Gastroesophageal sphincter (tissue), 4 donors: ENCODE measurements around the gene ONECUT1. TPM values are rescaled to one million over a fixed set of nuclear protein-coding genes. Genes with fewer than 3 reads are reported as not detected.

Source experiments
- ATAC-seq: fragments of 150-250 bp; one replicate; pipeline ENCODE4 v1.9.1; 2016; ENCODE audit warnings: mild to moderate bottlenecking, moderate library complexity
- H3K27ac ChIP-seq, 4 donors: fragments of 200-600 bp; sonication (generic) in 3 of 4; 1 replicate in 3 of 4; 2 replicates in 1 of 4; pipeline ENCODE4 v1.5.1; 2016 to 2019
- H3K27me3 ChIP-seq: fragments of 200-600 bp; sonication (generic); one replicate; pipeline ENCODE4 v1.5.1; 2019
- H3K36me3 ChIP-seq, 2 donors: fragments of 200-600 bp; sonication (generic); one replicate each; pipeline ENCODE4 v1.5.1; 2019; ENCODE audit warnings: control low read depth in 1 of 2
- H3K4me1 ChIP-seq, 3 donors: fragments of 200-600 bp; sonication (generic); 1 replicate in 2 of 3; 2 replicates in 1 of 3; pipeline ENCODE4 v1.5.1; 2016 to 2019; ENCODE audit warnings: control low read depth in 2 of 3
- H3K4me3 ChIP-seq, 2 donors: fragments of 200-600 bp; sonication (generic); one replicate each; pipeline ENCODE4 v1.5.1; 2019; ENCODE audit warnings: mild to moderate bottlenecking in 1 of 2, moderate library complexity in 1 of 2
- H3K9me3 ChIP-seq, 3 donors: fragments of 200-600 bp; sonication (generic); one replicate each; pipeline ENCODE4 v1.5.1; 2017 to 2019; ENCODE audit warnings: control low read depth in 2 of 3
- EP300 ChIP-seq: sonication (generic); formaldehyde crosslinking; IDR thresholded peaks from one replicate; pipeline ENCODE4 v1.6.1; 2017; ENCODE audit warnings: antibody characterized with exemption, mild to moderate bottlenecking
- POLR2A ChIP-seq, 2 donors: fragments of 450-650 bp; IDR thresholded peaks; one replicate each; pipeline ENCODE4 v1.6.1; 2017; ENCODE audit warnings: antibody characterized with exemption in 2 of 2, mild to moderate bottlenecking in 2 of 2, moderate library complexity in 1 of 2
- POLR2AphosphoS5 ChIP-seq: sonication (generic); formaldehyde crosslinking; IDR thresholded peaks from one replicate; pipeline ENCODE4 v1.6.1; 2017; ENCODE audit warnings: antibody characterized with exemption
- WGBS, 2 donors: methylation state at CpG; one replicate each; pipeline ENCODE4 v1.1.5; 2018; ENCODE audit warnings: low coverage in 1 of 2; 5-methylcytosine and 5-hydroxymethylcytosine counted together
- total RNA-seq, 4 donors: library from RNA; depleted of rRNA; stranded (reverse); fragments of >200 nt; gene quantifications; one replicate each; pipeline ENCODE4 v1.1.0, GENCODE V29; 2016
- TF ChIP-seq, protein P1 (sequence below), 4 experiments: fragments of 200-600 bp in 2 of 4; fragments of 450-650 bp in 2 of 4; sonication (generic) in 1 of 4; IDR thresholded peaks; one replicate each; pipeline ENCODE4 v1.5.1; 2017 to 2019; ENCODE audit warnings: antibody characterized with exemption in 4 of 4, mild to moderate bottlenecking in 2 of 4, moderate library complexity in 2 of 4

The ONECUT1 gene
- total RNA-seq, 4 donors from 2014 or later = 0.47 TPM; not detected in 3

DNA sequence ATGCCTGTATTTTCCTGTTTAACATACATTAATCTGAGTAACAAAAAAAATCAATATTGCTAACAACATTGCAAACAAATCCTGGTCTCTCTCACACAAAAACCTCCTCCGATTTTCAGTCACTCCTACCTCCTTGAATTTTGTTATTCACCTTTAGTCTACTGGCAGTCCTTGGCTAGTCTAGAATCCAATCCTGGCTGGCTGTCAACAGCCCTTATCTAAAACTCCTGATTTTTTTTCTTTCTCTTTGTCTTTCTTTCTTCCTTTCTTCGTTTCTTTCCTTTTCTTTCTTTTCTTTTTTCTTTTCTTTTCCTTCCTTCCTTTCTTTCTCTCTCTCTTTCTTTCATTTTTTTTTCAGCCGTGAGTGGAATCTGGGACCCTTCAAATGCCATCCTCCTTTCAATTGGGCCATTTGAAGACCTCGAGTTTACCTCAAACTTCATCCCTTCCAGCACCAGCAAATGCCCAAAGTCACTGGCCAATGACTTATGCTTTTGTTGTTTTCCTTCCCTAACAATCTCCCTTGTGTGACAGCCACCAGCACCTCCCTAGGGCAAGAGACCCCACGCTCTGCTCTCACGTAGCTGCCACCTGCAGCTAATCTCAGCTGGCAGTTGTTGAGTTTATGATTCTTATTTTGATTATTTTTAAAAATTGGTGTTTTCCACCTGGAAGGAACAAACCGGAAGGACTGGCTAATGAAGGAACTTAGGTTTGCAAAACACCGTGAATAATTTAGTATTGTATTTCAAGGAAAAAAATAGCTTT lies 6.8 kb upstream of the ONECUT1 start:
- Histone ChIP-seq H3K27me3 (peaks cover 100% of the 10 kb centered on the region), H3K4me3 (no peak overlapping the region), H3K9me3 (no peaks in the 10 kb centered on the region), H3K27ac (no peak overlapping the region), H3K4me1 (peaks cover 0 to 18% (median 7%) of the 10 kb centered on the region in 3 donors), H3K36me3 (no peaks in the 10 kb centered on the region)
- WGBS, 2 donors = 6 to 12% methylated on average over 8 of the region's 8 CpGs
- no peak for TF ChIP-seq EP300
- ATAC-seq = no peak

DNA sequence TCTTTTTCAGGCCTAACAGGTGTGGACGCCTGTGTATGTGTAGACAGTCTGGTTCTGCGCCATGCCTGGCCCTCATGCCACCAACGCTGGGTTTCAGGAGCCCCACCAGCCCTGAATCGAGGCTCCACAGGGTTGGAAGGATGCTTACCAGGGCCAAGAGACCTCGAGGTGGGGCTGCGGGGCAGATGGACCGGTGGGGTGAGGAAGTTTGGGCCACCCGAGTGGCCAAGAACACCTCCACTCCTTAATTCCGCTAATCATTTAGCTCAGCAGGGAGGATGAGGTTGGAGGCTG lies 6.0 kb upstream of the ONECUT1 start:
- ATAC-seq = no peak
- TF ChIP-seq, protein P1, sequence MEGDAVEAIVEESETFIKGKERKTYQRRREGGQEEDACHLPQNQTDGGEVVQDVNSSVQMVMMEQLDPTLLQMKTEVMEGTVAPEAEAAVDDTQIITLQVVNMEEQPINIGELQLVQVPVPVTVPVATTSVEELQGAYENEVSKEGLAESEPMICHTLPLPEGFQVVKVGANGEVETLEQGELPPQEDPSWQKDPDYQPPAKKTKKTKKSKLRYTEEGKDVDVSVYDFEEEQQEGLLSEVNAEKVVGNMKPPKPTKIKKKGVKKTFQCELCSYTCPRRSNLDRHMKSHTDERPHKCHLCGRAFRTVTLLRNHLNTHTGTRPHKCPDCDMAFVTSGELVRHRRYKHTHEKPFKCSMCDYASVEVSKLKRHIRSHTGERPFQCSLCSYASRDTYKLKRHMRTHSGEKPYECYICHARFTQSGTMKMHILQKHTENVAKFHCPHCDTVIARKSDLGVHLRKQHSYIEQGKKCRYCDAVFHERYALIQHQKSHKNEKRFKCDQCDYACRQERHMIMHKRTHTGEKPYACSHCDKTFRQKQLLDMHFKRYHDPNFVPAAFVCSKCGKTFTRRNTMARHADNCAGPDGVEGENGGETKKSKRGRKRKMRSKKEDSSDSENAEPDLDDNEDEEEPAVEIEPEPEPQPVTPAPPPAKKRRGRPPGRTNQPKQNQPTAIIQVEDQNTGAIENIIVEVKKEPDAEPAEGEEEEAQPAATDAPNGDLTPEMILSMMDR (IDR thresholded peaks at IDR 0.05) = no peak
- TF ChIP-seq POLR2A (IDR thresholded peaks at IDR 0.05) (no peak), EP300 (no peak), POLR2AphosphoS5 (no peak)
- H3K4me3 ChIP-seq = no peak overlapping the region
- H3K36me3 ChIP-seq = no peaks in the 10 kb centered on the region
- H3K27me3 ChIP-seq = peaks cover 100% of the 10 kb centered on the region
- H3K4me1 ChIP-seq = peaks cover 0 to 21% (median 8%) of the 10 kb centered on the region in 3 donors
- 2 to 7% methylated on average over 6 to 7 of the region's 9 CpGs for WGBS, 2 donors
- no peaks in the 10 kb centered on the region for H3K9me3 ChIP-seq
- H3K27ac ChIP-seq = no peak overlapping the region

DNA sequence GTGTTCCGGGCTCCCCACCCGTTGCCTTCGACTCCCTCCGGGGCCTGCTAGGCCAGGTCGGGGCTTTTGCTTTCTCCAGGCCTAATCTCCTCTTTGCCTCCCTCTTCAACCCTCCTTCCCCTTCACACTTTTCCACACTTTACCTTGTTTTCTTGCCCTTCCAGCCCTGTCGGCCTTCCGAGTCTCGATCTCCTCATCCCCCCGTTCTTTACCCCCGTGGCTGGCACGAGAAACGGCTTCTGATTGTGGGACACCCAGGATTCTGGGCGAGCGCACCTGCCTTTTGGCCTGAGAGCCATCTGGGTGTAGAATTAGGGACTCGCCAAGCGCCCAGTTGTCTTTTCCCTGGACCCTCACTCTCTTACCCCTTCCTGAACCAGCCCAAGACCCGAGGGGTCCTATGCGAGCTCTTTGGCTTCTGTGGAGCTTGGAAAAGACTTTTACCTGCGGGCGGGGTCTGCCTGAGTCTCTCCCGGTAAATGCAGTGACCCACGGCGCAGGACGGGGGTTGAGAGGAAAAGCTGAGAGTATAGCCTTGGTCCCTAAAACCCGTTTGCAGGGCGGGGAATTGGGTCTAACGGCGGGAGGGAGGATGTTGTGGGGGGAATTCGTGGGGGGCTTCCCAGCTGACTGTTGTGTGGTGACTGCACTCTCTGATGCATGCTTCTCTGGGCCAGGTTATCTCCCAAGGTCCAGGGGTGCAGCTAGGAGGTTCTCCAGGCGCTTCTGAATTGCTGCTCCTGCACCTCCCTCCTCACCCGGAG lies 5.5 kb upstream of the ONECUT1 start:
- no peaks in the 10 kb centered on the region for H3K36me3 ChIP-seq
- H3K9me3 ChIP-seq = no peaks in the 10 kb centered on the region
- H3K27ac ChIP-seq = no peak overlapping the region
- no peak for TF ChIP-seq POLR2A (IDR thresholded peaks at IDR 0.05)
- TF ChIP-seq, protein P1 (IDR thresholded peaks at IDR 0.05) = no peak
- no peak for TF ChIP-seq EP300
- no peak for TF ChIP-seq POLR2AphosphoS5
- WGBS, 2 donors = 3 to 4% methylated on average over 11 to 25 of the region's 31 CpGs
- ATAC-seq = no peak
- no peak overlapping the region for H3K4me3 ChIP-seq
- H3K27me3 ChIP-seq = peaks cover 100% of the 10 kb centered on the region
- H3K4me1 ChIP-seq = peaks cover 0 to 26% (median 12%) of the 10 kb centered on the region in 3 donors

DNA sequence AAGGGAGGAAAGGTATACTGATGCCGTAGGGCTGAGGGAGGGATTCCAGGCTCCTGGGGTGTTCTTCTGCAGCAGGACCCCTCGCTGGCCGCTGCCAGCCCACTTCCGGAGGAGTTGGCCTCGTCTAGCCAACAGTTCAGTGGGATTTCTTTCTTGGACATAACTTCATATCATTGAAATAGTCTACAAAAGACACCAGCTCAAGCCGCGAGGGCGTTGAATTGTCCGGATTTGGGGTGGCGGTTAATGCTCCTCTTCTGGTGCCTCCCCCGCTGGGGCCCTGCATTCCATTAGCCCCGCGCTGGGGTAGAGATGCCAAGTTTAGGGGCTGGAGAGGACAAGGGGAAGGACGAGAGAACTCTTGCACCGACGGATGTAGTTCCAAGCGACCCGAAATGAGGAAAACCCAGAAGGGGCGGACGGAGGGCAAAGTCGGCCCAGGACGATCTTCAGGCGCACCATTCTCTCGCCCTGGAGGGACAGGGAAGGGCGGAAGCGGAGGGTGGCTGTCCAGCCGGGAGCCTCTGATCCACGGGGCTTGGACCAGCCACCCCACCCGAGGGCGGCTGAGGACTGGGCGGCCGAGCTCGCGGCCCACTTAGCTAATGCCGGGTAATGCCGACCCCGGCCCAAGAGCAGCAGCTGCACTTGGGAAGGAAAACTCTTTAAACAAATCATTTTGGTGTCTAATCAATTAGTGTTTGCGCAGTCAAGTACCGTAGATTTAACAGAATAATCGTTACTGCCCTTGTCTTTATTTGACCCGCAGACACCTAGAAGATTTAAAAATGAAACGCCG lies 4.7 kb upstream of the ONECUT1 start:
- no peak for ATAC-seq
- TF ChIP-seq, protein P1 (IDR thresholded peaks at IDR 0.05) = no peak
- TF ChIP-seq POLR2A (IDR thresholded peaks at IDR 0.05) (no peak), EP300 (no peak), POLR2AphosphoS5 (no peak)
- H3K9me3 ChIP-seq = no peaks in the 10 kb centered on the region
- H3K4me3 ChIP-seq = no peak overlapping the region
- WGBS, 2 donors = 7% methylated on average over 7 to 26 of the region's 43 CpGs
- H3K4me1 ChIP-seq = peaks cover 0 to 34% (median 16%) of the 10 kb centered on the region in 3 donors
- no peak overlapping the region for H3K27ac ChIP-seq
- no peaks in the 10 kb centered on the region for H3K36me3 ChIP-seq
- peaks cover 100% of the 10 kb centered on the region for H3K27me3 ChIP-seq

DNA sequence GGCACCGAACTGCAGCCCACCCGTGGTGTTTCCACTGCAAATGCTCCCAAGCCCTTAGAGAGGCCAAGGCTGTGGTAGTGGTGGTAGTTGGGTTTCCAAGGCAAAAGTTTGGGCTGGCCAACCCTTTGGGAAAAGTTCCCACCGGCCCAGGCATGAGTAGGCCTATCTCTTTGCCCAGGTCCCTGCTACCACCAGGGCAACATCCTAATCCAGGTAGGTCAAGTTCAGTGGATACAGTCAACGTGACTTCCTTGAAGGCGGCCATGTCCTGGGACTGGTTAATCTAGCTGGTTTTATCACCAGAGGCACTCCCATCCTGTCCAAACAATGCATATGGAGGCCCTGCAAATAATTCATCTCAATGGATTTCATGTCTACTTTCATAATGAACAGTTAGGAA lies 1.6 kb upstream of the ONECUT1 start:
- Histone ChIP-seq H3K4me3 (no peak overlapping the region), H3K9me3 (no peaks in the 10 kb centered on the region), H3K4me1 (peaks cover 0 to 47% (median 25%) of the 10 kb centered on the region in 3 donors), H3K27ac (no peak overlapping the region), H3K27me3 (peaks cover 100% of the 10 kb centered on the region), H3K36me3 (no peaks in the 10 kb centered on the region)
- TF ChIP-seq POLR2AphosphoS5 (no peak), EP300 (no peak), POLR2A (IDR thresholded peaks at IDR 0.05) (no peak)
- TF ChIP-seq, protein P1 (IDR thresholded peaks at IDR 0.05) = no peak
- 93% methylated on average over 2 of the region's 5 CpGs; no CpG with 5 or more reads in 1 of the 2 donors for WGBS, 2 donors
- ATAC-seq = no peak
